ENCODE results near the gene GCSAM.
A peak's percentile ranks its signal among the peaks of the same experiment; 100 is the strongest.
"Not testable (repeated sequence)": the region's sequence is repeated elsewhere in the genome, so short reads cannot be mapped to it uniquely, and the experiment has no call there.

The GCSAM gene

DNA sequence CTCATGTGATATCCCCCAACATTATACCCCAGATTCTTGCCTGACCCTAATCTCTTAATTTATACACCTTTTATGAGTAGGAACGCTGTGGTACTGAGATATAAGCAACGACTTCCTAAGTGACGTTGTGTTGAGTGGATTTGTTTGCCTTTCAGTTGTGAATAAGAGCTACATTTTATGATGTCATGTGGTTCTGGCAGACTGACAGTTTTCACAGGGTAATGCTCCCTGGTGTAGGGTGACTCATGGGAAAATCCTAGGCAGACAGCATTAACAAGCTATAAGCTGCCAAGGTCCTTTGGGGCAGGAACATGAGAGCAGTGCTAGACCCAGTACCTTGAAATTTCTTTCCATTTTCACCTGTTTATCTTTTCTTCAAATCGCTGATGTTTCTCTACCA, 35.7 kb downstream of the GCSAM start:
- peak; percentile 99 for DNase-seq

DNA sequence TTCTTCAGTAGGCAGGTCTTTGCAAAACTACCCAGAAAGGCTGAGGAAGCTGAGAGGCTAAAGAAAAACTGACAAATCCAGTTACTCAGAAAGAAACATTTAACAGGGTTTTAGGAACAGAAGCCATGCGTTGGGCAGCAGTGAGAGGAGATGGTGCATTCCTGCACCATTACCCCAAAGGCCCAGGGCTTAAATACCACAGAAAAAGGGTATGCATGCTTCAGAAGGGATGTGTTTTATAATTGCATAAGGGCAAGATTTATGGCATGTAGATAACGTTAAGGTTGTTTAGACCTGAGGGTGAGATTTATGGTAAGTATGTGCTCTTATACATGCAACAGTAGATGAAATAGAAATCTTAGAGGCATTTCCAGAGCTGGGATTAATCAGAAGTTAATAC, 36.9 kb downstream of the GCSAM start:
- peak; percentile 60 for DNase-seq

DNA sequence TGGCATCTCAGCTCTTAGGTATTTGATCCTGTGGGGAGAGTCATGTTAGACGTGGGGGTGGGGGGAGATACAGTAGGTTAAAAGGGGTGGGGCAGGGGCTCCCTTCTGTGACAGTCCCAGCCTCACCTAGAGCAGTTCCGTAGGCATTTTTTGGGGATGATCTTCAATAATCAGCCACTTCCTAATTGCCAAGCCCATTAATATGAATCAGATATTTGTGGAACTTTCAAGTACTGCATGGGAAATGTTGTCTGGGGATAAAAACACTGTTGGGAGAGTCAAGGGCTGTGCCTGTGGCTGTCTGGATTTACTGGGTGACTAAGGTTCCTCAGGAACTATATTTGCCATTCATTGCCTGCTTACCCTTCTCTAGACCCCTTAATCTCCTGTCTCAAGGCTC, 37.3 kb downstream of the GCSAM start:
- DNase-seq: no peak

DNA sequence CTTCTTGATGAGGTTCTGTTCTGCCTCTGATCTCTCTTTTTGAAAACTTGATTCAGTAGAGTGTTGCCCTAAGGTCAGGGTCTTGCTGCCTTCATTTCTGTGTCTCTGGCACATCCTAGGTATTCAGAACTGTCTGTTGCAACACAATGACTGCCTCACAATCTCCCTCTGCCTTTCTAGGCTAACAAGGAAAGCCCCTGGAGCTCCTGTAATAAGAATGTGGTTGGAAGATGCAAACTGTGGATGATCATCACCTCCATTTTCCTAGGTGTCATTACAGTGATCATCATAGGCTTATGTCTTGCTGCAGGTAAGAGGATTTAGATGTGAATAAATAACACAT, 39.9 kb downstream of the GCSAM start:
- no peak for DNase-seq

DNA sequence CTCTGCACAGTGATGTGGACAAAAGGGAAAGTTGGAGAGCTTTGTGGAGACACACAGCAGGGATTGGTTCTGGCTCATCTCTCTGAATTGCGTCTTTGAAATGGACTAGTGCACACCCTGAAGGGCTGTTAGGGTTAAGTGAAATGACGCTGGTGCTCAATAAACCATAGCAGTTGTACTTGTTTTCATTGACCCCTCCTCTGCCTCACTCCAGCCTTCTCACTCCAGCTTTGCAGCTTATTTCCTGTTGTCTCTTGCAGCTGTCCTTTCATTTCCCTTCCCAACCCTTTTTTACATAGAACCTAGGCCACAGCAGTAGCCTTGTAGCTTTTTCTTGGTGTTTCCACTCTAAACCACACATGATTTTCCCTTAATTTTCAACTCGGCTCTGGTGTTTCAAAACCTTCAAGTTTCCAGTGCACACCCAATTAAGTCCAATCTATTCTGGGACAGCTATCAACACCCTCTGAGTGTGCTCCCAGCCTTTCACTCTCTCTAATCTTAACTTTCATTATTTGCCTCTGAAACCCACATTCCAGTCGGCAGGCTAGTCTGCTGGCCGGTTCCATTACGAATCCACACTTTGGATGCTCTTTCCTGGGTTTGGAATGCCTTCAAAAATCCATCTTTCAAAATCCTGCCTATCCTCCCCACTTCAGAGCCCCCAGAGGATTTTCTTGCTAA, 40.4 kb downstream of the GCSAM start:
- peak; percentile 55 for DNase-seq

DNA sequence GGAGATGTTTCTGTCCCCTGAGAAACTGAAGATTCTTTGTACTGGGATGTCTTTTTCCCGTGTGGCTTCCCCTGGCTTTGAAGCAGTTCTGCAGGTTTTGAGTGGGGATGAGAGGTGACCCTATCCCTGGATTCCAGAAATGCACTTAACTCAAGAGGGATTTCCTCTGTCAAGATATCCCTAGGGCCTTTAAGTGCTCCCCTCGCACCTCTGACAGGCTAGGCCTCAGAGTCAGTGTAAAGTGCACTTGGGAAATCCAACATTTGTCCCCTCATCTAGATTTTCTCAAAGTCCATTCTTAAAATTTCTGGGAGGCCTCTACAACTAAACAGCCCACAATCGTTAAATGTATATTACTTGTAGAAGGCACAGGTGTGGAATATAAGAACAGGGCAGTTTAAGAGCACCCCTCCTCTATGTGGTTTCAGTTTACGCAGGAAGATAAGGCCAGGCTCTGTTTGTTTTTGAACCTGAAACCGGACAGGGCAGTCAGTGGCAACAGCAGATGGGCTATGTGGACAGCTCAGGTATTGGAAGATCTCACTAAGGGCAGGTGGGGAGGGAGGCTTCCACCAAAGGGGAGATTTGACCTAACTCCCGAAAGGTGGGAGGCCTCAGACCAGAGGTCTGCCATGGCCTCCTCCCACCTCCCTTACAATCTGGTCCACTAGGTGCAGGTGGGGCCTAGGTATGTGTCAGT, 42.0 kb downstream of the GCSAM start:
- DNase-seq: no peak

DNA sequence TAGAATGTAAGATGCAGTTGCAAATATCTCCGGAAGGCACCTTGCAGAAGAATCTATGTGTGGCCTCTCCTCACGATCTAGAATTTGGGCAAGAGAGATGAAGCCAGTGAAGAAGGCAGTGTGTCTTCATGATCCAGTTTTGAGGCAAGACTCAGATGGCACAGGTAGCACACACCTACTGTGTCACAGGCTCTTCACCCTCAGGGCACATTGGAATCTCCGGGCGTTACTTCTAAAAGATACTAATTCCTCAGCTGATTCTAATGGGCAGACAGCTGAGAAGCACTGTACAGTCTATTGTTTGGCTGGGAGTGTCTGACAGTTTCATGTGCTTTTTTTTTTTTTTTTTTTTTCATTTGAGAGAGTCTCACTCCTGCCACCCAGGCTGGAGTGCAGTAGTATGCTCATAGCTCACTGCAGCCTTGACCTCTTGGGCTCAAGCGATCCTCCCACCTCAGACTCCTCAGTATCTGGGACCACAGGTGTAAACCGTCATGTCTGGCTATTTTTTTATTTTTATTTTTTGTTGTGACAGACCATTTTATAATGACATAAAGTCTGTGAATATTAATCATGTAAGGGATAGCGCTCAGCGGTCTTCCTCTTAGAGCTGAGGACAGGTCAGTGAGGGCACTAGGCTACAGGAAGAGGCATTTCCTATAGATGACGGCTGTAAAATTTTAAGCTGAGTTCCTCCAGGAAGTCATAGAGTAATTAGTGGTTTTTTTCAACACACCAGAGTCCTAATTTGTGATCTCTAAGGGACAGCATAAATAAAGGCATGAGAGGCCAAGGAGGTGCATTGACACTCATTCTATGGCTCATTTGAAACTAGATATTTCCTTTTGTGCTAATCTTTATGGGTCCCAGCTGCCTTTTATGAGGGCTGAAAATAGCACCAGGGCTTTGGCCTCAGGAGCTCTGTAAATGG, 42.8 kb downstream of the GCSAM start:
- no peak for DNase-seq

DNA sequence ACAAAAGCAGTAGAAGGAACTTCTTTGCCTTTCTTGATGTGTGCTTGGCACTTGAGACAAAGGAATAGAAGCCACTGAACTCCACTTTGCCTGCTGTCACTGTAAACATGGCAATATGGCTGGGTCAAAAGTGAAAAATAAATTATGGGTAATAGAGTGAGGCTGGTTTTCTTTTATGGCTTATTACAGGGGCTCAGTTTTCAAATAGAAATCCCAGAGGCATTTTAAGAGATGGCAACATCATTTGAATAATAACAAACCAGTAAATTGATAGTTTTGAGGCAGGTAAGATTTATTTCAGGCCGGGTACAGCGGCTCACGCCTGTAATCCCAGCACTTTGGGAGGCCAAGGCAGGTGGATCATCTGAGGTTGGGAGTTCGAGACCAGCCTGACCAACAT, 44.1 kb downstream of the GCSAM start:
- no peak for DNase-seq

DNA sequence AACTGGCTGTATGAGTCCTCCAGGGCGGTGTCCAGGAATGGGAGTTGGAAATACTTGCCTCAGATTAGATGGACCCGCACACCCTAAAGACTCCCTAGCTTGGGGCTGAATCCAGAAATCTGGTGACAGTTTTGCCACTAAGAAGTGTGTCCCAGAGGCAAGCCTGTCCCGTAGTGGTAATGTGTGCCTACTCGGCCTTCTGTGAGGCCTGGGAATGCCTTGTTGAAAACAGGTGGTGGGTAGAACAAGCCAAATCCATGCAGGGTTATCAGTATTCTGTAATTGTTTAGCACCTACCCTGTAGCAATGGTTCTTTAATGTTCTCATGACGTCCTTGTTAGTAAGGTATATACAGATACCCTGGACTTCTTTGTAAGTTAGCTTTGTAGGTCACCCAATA, 45.3 kb downstream of the GCSAM start:
- no peak for DNase-seq

DNA sequence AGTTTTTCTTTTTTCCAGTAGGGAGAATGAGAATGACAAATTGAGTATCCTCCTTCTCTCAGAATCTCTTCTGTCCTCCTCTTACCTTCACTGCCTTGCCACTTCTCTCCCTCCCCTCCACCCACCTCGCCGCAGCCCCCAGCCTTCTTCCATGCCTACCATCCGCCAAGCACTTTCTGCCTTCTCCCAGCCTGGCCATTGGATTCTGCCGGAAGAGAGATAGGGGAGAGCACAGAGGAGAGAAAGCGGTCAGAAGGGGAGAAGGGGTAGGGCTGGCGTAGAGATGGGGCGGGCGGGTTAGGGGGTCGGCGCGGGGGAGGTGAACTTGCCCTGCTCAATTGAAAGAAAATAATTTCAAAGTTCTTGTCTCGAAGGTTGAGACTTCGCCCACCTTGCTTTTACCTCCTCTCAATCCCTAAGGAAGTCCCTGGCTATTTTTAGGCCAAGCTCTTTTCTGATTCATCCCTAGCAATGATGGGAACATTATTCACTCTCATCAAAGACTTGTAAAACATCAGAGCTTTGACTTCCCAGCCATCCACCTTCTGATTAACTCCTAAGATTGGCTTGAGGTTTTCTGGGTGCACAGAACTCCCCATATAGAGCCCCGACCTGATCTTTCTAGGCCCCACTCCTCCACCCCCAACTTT, 46.0 kb downstream of the GCSAM start:
- peak; percentile 50 for DNase-seq

DNA sequence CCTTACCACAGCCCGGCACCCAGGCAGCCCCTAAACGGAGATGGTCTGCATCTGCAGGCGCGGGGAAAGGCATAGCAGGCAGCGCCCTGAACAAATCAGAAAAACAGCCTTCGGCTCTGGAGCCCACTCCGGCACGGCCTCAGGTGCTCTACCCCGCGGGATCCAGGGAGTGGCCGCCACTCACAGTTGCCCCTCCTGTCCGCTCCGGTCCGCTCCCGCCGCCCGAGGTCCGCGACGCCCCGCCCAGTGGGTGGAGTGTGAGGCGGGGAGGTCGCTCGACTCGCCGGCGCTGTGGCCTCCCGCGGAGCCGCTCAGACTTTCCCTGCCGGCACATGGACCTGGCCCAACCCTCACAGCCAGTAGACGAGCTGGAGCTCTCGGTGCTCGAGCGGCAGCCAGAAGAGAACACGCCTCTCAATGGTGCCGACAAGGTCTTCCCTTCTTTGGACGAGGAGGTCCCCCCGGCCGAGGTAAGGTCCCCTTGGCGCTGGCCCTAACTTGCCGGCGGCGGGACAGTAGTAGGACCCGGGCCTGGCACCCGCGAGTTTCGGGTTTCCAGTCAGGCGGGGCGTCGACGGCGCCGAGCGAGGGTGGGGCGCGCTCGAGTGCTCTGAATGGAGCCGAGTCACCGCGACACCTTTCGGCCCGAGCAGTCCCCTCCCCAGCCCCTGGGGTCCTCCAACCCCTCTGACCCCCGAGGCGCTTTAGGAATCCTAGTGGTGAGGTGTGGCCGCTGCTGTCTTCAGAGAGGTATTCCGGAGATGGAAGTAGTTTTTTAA, 46.8 kb downstream of the GCSAM start, which contains the start of gene C3orf52:
Gene C3orf52, plus strand, starts transcription at position 314 of the 779 bp plus-strand sequence. Its CDS starts 19 bp downstream, at position 333.
- DNase-seq: peak; percentile 72

DNA sequence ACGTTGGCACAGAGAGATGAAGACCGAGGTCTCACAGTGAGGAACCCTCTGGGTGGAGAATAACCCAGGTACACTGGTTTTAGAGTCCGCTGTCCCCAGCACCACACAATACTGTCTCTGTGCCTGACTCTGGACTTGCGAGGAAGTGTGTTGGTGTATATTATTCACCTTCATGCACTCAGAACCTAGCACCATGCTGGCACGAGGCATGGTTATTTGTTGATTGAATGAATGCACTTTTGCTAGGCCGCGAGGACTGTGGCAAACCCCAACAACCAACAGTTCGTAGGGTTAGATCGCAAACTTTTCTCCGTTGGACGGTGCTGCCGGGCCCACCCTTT, 47.3 kb downstream of the GCSAM start:
- DNase-seq: no peak

DNA sequence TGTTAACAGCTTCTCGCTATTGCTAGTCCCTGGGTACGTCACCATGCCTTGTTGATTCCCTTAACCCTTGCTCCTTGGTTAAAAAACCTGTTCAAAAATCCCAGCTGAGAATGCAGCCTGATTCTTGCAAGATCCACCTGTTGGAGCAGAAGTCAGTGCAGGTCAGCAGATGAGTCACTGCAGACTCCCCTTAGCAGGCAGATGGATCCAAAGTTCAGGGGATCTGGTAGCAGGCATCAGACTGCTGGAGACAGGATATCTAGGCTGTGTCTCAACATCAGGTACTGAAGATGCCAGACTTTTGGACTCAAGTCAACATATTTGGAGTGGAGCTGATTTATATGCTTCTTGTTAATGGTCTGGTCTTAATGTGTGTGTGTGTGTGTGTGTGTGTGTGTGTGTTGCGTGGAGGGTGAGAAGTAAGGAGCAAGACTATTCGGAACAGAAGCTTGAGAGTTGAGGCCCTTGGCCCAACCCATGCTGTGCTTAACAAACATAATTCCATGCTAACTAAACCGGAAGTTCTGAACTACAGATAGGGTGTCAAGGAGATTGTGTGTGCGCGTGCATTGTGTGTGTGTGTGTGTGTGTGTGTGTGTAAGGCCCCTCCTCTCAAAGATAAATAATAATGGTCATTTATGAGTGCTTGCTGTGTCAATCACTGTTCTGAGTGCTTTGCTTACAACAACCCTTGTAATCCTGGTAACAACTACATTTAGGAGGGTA, 47.9 kb downstream of the GCSAM start:
- no peak for DNase-seq

DNA sequence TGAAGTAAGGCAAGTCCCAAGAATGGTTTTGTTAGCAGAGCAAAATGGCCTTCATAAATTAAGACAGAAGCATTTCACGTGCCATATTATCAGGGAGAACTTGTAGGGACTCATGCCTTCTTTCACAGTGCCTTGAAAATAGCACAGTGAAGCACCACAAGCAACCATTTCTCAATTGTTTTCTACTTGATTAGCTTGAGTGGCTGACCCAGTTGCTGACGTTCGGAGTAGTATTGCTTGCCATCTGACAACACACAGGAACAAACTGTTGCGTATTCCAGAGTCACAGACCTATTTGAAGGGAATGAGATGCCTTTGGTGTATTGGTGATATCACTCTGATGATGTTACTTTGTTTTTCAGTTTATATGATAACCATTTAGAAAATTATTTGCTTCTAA, 49.8 kb downstream of the GCSAM start:
- no peak for DNase-seq

DNA sequence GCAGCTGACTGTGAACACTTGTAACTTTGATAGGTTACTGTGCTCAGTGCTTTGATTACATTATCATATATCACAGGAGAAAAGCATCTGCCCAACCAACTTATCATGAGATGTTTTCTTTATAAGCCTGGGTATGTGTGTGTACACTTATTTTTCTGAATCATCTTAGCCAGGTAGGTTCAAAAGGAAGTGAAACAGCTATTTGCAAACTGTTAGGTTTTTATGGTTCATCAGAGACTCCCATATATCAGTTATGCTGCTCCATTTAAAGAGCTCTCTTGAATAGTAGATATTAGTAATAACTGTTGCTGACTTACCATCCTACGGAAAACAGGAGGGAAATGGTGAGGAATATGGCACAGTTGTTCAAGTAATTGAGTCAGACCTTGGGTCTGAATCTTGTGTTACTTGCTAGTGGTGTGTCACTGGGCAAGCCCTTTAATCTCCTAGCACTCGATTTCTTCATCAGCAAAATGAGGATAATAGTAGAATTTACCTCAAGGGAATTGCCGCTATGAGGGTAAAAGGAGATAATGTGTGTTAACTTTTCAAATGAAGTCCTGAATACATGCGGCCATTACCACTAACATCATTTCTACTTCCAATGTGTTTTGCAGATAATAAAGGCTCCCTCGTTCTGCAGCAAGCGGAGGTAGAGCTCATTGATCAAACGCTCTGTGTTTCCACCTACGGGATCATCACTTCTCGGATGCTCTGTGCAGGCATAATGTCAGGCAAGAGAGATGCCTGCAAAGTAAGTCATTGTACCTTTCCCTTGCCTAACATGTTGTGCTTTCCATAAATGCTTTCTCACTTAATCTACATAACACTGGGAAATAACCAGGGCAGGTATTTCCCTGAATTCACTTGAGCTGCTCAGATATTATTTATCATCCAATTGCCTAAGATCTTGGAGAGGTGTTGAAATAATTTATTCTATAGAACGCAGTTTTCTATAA, 54.6 kb downstream of the GCSAM start:
- DNase-seq: no peak

DNA sequence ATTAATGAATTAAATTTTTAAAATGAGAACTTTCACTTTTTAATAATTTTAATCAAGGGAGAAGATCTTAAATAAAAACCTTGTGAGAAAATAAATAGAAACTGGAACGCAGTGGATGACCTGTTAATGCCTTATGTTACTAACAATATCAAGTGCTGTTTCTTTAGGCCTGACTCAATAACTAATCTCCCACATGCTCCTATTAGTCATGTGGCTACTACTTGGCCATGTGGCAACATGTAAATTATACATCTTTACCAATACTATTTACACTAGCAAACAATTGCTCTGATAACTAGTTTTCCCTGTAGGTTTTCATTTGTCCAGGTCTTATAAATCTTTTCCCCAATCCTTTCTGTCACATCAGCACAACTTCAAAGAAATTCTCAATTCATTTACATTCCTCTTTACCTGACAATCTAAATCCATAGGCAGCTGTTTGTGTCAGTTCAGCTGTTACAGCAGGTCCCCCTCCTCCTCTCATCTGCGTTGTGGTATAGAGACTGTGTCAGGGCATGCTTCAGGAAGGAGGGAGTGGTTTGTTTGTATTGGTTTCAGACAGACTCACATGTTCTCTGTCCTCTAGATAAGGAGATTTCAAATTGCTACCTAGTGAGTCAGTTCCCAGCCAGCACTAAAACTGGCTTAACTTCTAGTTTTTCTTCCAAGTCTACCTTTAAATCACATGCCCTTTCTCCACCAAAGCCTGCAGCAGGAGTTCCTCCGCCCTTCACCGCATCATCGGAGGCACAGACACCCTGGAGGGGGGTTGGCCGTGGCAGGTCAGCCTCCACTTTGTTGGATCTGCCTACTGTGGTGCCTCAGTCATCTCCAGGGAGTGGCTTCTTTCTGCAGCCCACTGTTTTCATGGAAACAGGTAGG, 58.2 kb downstream of the GCSAM start:
- peak; percentile 86 for DNase-seq

DNA sequence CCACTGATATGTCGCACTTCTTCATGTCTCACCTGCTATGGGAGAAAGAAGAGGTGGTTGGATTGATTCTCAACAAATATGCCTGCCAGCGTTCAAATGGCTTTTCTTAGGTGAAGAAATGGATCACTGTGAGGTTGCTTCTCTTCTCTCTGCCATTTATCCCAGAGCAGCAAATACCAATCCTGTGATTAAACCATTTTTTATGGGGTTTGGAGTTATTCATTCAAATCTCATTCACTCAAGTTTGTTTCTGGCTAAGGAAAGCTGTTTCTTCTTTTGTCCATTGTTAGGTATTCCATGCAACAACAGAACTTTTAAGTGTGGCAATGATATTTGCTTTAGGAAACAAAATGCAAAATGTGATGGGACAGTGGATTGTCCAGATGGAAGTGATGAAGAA, 59.0 kb downstream of the GCSAM start:
- peak; percentile 31 for DNase-seq

DNA sequence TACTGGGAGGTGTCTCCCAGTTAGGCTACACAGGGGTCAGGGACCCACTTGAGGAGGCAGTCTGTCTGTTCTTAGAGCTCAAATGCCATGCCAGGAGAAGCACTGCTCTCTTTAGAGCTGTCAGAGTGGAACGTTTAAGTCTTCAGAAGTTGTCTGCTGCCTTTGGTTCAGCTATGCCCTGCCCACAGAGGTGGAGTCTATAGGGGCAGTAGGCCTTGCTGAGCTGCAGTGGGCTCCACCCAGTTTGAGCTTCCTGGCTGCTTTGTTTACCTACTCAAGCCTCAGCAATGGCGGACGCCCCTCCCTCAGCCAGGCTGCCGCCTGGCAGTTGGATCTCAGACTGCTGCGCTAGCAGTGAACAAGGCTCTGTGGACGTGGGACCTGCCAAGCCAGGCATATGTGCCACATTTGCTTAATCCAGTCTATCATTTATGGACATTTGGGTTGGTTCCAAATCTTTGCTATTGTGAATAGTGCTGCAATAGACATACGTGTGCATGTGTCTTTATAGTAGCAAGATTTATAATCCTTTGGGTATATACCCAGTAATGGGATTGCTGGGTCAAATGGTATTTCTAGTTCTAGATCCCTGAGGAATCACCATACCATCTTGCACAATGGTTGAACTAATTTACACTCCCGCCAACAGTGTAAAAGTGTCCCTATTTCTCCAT, 60.5 kb downstream of the GCSAM start:
- DNase-seq: not testable (repeated sequence)

All from fibroblast of skin of right quadriceps (primary cell).